HepG2 (cell line): ENCODE measurements around the gene PRICKLE3. TPM values are rescaled to one million over a fixed set of nuclear protein-coding genes. Genes with fewer than 3 reads are reported as not detected.

ENCODE experiments used
- ATAC-seq: fragments of 200-7000 bp; cut with Tn5 transposase; 3 replicates; pipeline ENCODE4 v1.9.1; 2020; ENCODE audit warnings: mild to moderate bottlenecking, moderate library complexity
- BruUV-seq: library from RNA; stranded (reverse); fragments of 400-500 nt; replicated peaks from 2 replicates; lab custom pipeline; 2021; lab: Mats Ljungman, UMichigan
- CTCF ChIA-PET: fragments of 300-600 bp; formaldehyde crosslinking; extraction: SDS; loops from one replicate; lab custom pipeline; 2021; ENCODE audit warnings: low total read pairs, inconsistent platforms, low intra/inter-chr PET ratio; lab: Yijun Ruan, JAX
- POLR2A ChIA-PET: fragments of 350-600 bp; sonication (Branson Sonifier 250); formaldehyde crosslinking; loops from one replicate; lab custom pipeline; 2020; ENCODE audit warnings: antibody characterized with exemption, inconsistent platforms; lab: Yijun Ruan, JAX
- DNase-seq: peaks from one replicate; pipeline ENCODE4 v3.0.0-alpha.2; 2015; ENCODE audit warnings: low spot score
- FAIRE-seq: peaks from 3 replicates; lab custom pipeline; 2011; peaks lifted over from hg19 to GRCh38; lab: Jason Lieb, UNC
- H2AFZ ChIP-seq: one replicate; pipeline ENCODE4 v1.6.1; 2011; ENCODE audit warnings: low read length, inconsistent platforms
- H3K27ac ChIP-seq: fragments of 300-600 bp; 3 replicates; pipeline ENCODE4 v1.8.0; 2011; ENCODE audit warnings: mixed run types, mild to moderate bottlenecking, mixed read lengths, low read length, inconsistent platforms; ENCODE audit not compliant: insufficient read depth; ENCODE audit errors: extremely low read length
- H3K27me3 ChIP-seq, 2 experiments: fragments of 200-600 bp in 1 of 2; 2 replicates in 1 of 2; 3 replicates in 1 of 2; pipeline versions ENCODE4 v1.6.0 to v1.8.0; 2011; ENCODE audit warnings: low read length in 2 of 2, mild to moderate bottlenecking in 2 of 2, moderate library complexity in 2 of 2, inconsistent platforms in 1 of 2; ENCODE audit not compliant: insufficient read depth in 2 of 2, control insufficient read depth in 1 of 2
- H3K36me3 ChIP-seq, 2 experiments: fragments of 200-600 bp in 1 of 2; replicated peaks in 1 of 2; 2 replicates in 1 of 2; 3 replicates in 1 of 2; pipeline versions ENCODE4 v1.5.1 to v1.8.0; 2011; ENCODE audit warnings: low read length in 2 of 2, inconsistent platforms in 1 of 2; ENCODE audit not compliant: insufficient read depth in 2 of 2, control insufficient read depth in 1 of 2
- H3K4me1 ChIP-seq: 2 replicates; pipeline ENCODE4 v1.5.1; 2012; ENCODE audit warnings: low read length, inconsistent platforms; ENCODE audit not compliant: insufficient read depth
- H3K4me2 ChIP-seq: 2 replicates; pipeline ENCODE4 v1.6.0; 2011; ENCODE audit warnings: low read depth, low read length, inconsistent platforms
- H3K4me3 ChIP-seq, 3 experiments: fragments of 200-600 bp in 1 of 3; sonication (generic), shearing (Covaris generic) in 1 of 3; replicated peaks in 1 of 3; 2 replicates each; pipeline ENCODE4 v1.5.1; 2011 to 2016; ENCODE audit warnings: low read length in 3 of 3, inconsistent platforms in 2 of 3, low read depth in 2 of 3, mild to moderate bottlenecking in 2 of 3, control low read depth in 1 of 3, mixed read lengths in 1 of 3; ENCODE audit not compliant: insufficient read depth in 1 of 3
- H3K79me2 ChIP-seq: one replicate; pipeline ENCODE4 v1.6.1; 2011; ENCODE audit warnings: low read length, inconsistent platforms; ENCODE audit not compliant: insufficient read depth
- H3K9ac ChIP-seq: 2 replicates; pipeline ENCODE4 v1.6.0; 2011; ENCODE audit warnings: mild to moderate bottlenecking, low read depth, low read length, inconsistent platforms; ENCODE audit not compliant: insufficient read depth
- H3K9me3 ChIP-seq: 2 replicates; pipeline ENCODE4 v1.5.1; 2012; ENCODE audit warnings: mild to moderate bottlenecking, low read length
- H4K20me1 ChIP-seq: 2 replicates; pipeline ENCODE4 v1.6.0; 2011; ENCODE audit warnings: inconsistent platforms, mild to moderate bottlenecking, low read length, moderate library complexity; ENCODE audit not compliant: insufficient read depth
- DMAP1 ChIP-seq: IDR thresholded peaks from 2 replicates; pipeline ENCODE4 v1.6.1; 2016
- FOSL1 ChIP-seq: sonication (generic); formaldehyde crosslinking; IDR thresholded peaks from 2 replicates; pipeline ENCODE4 v1.9.0; 2021; ENCODE audit warnings: missing genetic modification reagents, borderline replicate concordance
- HES4 ChIP-seq: sonication (generic); formaldehyde crosslinking; IDR thresholded peaks from 2 replicates; pipeline ENCODE4 v1.9.0; 2021; ENCODE audit warnings: mild to moderate bottlenecking, missing genetic modification reagents, borderline replicate concordance
- HOXA9 ChIP-seq: sonication (generic); formaldehyde crosslinking; IDR thresholded peaks from 2 replicates; pipeline ENCODE4 v1.8.1; 2022; ENCODE audit warnings: missing genetic modification reagents, mild to moderate bottlenecking, moderate library complexity, borderline replicate concordance
- KDM4B ChIP-seq: sonication (generic); formaldehyde crosslinking; IDR thresholded peaks from 2 replicates; pipeline ENCODE4 v1.4.0; 2020; ENCODE audit warnings: missing genetic modification reagents
- NR2F2 ChIP-seq: IDR thresholded peaks from 2 replicates; pipeline ENCODE4 v1.6.1; 2012; ENCODE audit warnings: low read depth, inconsistent platforms, borderline replicate concordance
- RORA ChIP-seq: sonication (generic); formaldehyde crosslinking; IDR thresholded peaks from 2 replicates; pipeline ENCODE4 v1.5.0; 2020; ENCODE audit warnings: mild to moderate bottlenecking, missing genetic modification reagents, moderate library complexity
- SRSF9 ChIP-seq: fragments of 200-400 bp; formaldehyde crosslinking; IDR thresholded peaks from 2 replicates; pipeline ENCODE4 v1.6.1; 2018; ENCODE audit warnings: borderline replicate concordance, mild to moderate bottlenecking, low read depth, low read length; ENCODE audit not compliant: insufficient read depth, poor library complexity, severe bottlenecking
- ZNF652 ChIP-seq: IDR thresholded peaks from 2 replicates; pipeline ENCODE4 v1.6.1; 2016; ENCODE audit warnings: low read depth, borderline replicate concordance
- WGBS: methylation state at CpG from one replicate; pipeline ENCODE4 v1.1.6; 2017; ENCODE audit warnings: low lambda C conversion rate; 5-methylcytosine and 5-hydroxymethylcytosine counted together
- in situ Hi-C: cut with HindIII; loops from 2 replicates; pipeline ENCODE4 v1.10.0; 2017; ENCODE audit warnings: low pct_unique_long_range_greater_than_20kb; ENCODE audit not compliant: extremely low pct_ligation_motif_present
- intact Hi-C: fragments of 100-400 bp; cut with micrococcal nuclease; formaldehyde crosslinking; loops from one replicate; pipeline ENCODE4 v1.10.0; 2022; ENCODE audit not compliant: unreplicated experiment
- polyA plus RNA-seq, 8 experiments: library from polyadenylated mRNA; depleted of rRNA in 3 of 8; stranded (reverse) in 7 of 8; unstranded in 1 of 8; fragments of >200 nt; fragmentation: Illumina TruSeq in 4 of 8; extraction: Trizol in 4 of 8; gene quantifications; 2 replicates each; pipeline versions ENCODE4 v1.2.1 to v1.2.3, GENCODE V29; 2011 to 2016; ENCODE audit warnings: low read depth in 4 of 8, missing spikeins in 1 of 8, mixed read lengths in 1 of 8; ENCODE audit not compliant: insufficient read depth in 1 of 8
- total RNA-seq, 5 experiments: library from RNA; depleted of rRNA; stranded (reverse); fragments of >200 nt; fragmentation: Illumina TruSeq; extraction: Trizol; gene quantifications; 2 replicates each; pipeline ENCODE4 v1.2.3, GENCODE V29; 2016; ENCODE audit warnings: low read depth in 1 of 5
- TF ChIP-seq, protein P1 (sequence below): sonication (generic); formaldehyde crosslinking; IDR thresholded peaks from 2 replicates; pipeline ENCODE4 v1.9.0; 2021; ENCODE audit warnings: missing genetic modification reagents, borderline replicate concordance
- TF ChIP-seq, protein P2 (sequence below): sonication (generic); formaldehyde crosslinking; IDR thresholded peaks from 2 replicates; pipeline ENCODE4 v1.4.0; 2020; ENCODE audit warnings: mild to moderate bottlenecking, missing genetic modification reagents, borderline replicate concordance

Gene PRICKLE3
- total and polyA plus RNA-seq, 2 of the 13 experiments (the other 11 are each of a cell fraction or from before 2014, with no cell fraction given) = 2.6 TPM

DNA sequence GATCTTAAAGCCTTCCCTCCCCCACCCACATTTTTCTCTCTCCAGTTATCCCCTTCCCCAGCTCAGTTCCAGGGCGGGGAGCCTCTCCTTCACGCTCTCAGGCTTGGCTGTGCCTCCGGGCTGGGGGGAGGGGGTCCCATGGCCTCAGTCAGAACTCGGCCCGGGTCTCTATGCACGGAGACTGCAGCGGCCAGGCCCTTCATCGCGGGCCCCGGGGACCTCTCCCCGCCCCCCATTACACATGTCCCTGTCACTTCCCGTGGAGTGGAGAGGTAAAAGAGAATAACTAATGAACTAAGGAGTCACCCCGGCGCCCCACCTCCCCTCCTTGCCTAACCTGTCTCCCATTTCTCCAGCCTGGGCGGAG is 838 bp upstream of the PRICKLE3 start:
- Histone ChIP-seq H3K9me3 (no peaks in the 10 kb centered on the region), H3K27ac (no peak overlapping the region), H2AFZ (no peak overlapping the region), H4K20me1 (no peaks in the 10 kb centered on the region), H3K4me3 (no peak overlapping the region), H3K27me3 (no peaks in the 10 kb centered on the region), H3K9ac (no peak overlapping the region), H3K79me2 (no peaks in the 10 kb centered on the region), H3K4me1 (peaks cover 33% of the 10 kb centered on the region), H3K36me3 (no peaks in the 10 kb centered on the region; a peak in 1 of 5 replicates), H3K4me2 (no peak overlapping the region)
- WGBS = 81% methylated on average over 13 of the region's 15 CpGs
- DNase-seq = no peak
- in situ Hi-C loops = loop anchor here (5.0 kb wide), 1 partner anchor 65 kb away; the partner anchor contains the start of gene GPKOW
- no peak for ATAC-seq
- BruUV-seq = no TSS peak
- ChIA-PET CTCF (no interaction called here), POLR2A (interaction anchor here (0.6 kb wide), 1 partner anchor 19 kb away, joined by 3 read pairs; no protein-coding TSS in a partner anchor)
- intact Hi-C loops = loop anchor here (5.0 kb wide), 1 partner anchor 450 kb away; no protein-coding TSS in a partner anchor
- no peak for FAIRE-seq
- TF ChIP-seq NR2F2 = no peak
- no peak for TF ChIP-seq HOXA9 (CRISPR knock-in tag)

DNA sequence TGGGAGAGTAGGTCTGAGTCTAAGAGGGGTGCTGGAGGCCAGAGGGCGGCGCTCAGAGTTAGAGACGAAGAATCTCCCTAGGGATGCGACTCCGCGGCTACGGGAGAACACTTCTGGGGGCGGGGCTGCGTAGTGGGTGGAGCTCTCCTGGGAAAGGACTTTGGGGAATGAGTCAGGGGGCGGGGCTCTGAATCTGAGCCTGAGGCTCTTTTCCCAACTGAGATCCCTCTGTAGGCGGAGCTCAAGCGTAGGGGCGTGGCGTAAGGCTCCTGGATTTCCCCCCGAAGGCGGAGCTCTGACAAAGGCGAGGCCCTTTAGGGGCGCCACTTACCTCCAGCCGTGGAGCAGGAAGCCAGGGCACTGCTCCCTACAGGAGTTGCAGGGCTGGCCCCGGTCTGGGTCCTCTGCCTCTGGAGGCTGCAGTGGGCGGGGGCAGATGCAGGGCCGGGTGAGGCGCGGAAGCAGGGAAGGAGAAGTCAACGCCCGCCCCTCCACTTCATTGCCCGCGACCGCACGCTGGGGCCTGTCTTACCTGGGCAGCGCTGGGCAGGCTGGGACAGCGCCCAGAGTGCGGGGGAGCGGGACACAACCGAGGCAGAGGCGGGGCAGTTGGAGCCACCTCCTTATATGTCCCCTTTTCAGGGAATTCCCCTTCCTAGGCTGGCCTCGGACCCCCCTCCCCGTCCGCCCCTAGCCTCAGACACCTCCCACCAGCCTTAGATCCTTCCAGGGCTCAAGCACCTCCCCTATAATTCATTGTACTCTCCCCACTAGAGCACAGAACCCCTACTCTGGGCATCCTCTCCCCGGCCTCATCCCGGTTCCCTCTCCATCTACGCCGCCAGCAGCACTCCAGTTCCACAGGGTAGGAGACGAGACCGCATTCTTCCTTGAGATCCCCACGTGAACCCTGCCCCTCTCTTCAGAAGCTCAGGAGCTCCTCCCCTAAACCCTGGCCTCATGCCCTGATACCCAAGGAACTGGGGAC is 1.6 kb downstream of the PRICKLE3 start:
- Histone ChIP-seq H3K27ac (no peak overlapping the region), H2AFZ (no peak overlapping the region), H3K9ac (no peak overlapping the region), H3K36me3 (no peaks in the 10 kb centered on the region; a peak in 1 of 5 replicates), H4K20me1 (no peaks in the 10 kb centered on the region), H3K4me1 (peaks cover 29% of the 10 kb centered on the region), H3K4me2 (peak overlapping the region; percentile 72; the same call in 1 of the 2 replicates), H3K4me3 (no peak overlapping the region), H3K27me3 (no peaks in the 10 kb centered on the region), H3K9me3 (no peaks in the 10 kb centered on the region), H3K79me2 (no peaks in the 10 kb centered on the region)
- in situ Hi-C loops = loop anchor here (5.0 kb wide), 1 partner anchor 62 kb away; the partner anchor contains the start of gene GPKOW
- FAIRE-seq = no peak
- ATAC-seq = no peak
- no TSS peak for BruUV-seq
- DNase-seq = no peak
- 94% methylated on average over 26 of the region's 46 CpGs for WGBS
- ChIA-PET POLR2A (no interaction called here), CTCF (no interaction called here)
- intact Hi-C loops = loop anchor here (5.0 kb wide), 1 partner anchor 447 kb away; no protein-coding TSS in a partner anchor
- TF ChIP-seq, protein P1, sequence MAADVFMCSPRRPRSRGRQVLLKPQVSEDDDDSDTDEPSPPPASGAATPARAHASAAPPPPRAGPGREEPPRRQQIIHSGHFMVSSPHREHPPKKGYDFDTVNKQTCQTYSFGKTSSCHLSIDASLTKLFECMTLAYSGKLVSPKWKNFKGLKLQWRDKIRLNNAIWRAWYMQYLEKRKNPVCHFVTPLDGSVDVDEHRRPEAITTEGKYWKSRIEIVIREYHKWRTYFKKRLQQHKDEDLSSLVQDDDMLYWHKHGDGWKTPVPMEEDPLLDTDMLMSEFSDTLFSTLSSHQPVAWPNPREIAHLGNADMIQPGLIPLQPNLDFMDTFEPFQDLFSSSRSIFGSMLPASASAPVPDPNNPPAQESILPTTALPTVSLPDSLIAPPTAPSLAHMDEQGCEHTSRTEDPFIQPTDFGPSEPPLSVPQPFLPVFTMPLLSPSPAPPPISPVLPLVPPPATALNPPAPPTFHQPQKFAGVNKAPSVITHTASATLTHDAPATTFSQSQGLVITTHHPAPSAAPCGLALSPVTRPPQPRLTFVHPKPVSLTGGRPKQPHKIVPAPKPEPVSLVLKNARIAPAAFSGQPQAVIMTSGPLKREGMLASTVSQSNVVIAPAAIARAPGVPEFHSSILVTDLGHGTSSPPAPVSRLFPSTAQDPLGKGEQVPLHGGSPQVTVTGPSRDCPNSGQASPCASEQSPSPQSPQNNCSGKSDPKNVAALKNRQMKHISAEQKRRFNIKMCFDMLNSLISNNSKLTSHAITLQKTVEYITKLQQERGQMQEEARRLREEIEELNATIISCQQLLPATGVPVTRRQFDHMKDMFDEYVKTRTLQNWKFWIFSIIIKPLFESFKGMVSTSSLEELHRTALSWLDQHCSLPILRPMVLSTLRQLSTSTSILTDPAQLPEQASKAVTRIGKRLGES (CRISPR knock-in tag) = no peak
- TF ChIP-seq HES4 (no peak), SRSF9 (no peak), ZNF652 (CRISPR knock-in tag) (no peak), DMAP1 (CRISPR knock-in tag) (no peak), KDM4B (CRISPR knock-in tag) (no peak), RORA (CRISPR knock-in tag) (no peak), FOSL1 (CRISPR knock-in tag) (no peak)
- TF ChIP-seq, protein P2, sequence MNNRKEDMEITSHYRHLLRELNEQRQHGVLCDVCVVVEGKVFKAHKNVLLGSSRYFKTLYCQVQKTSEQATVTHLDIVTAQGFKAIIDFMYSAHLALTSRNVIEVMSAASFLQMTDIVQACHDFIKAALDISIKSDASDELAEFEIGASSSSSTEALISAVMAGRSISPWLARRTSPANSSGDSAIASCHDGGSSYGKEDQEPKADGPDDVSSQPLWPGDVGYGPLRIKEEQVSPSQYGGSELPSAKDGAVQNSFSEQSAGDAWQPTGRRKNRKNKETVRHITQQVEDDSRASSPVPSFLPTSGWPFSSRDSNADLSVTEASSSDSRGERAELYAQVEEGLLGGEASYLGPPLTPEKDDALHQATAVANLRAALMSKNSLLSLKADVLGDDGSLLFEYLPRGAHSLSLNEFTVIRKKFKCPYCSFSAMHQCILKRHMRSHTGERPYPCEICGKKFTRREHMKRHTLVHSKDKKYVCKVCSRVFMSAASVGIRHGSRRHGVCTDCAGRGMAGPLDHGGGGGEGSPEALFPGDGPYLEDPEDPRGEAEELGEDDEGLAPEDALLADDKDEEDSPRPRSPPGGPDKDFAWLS = no peak
